HCT116 (cell line): Measurements from ENCODE around the gene TBC1D16.

Experiments
- CTCF ChIP-seq, 3 experiments: fragments of 200-600 bp in 1 of 3; sonication (generic) in 1 of 3; IDR thresholded peaks in 2 of 3; conservative IDR thresholded peaks in 1 of 3; 2 replicates each; pipeline ENCODE4 v1.5.1; 2012 to 2017; ENCODE audit warnings: low read depth in 2 of 3, low read length in 2 of 3, antibody characterized with exemption in 1 of 3, borderline replicate concordance in 1 of 3, control low read depth in 1 of 3, mild to moderate bottlenecking in 1 of 3, mixed read lengths in 1 of 3, mixed run types in 1 of 3, moderate library complexity in 1 of 3; ENCODE audit not compliant: insufficient read depth in 1 of 3
- POLR2A ChIP-seq: IDR thresholded peaks from 2 replicates; pipeline ENCODE4 v1.7.0; 2011; ENCODE audit warnings: borderline replicate concordance; ENCODE audit not compliant: insufficient read depth, insufficient read length; ENCODE audit errors: extremely low read depth
- YY1 ChIP-seq: IDR thresholded peaks from 2 replicates; pipeline ENCODE4 v1.6.1; 2011; ENCODE audit warnings: low read length, low read depth, moderate library complexity, mild to moderate bottlenecking; ENCODE audit not compliant: insufficient replicate concordance; ENCODE audit errors: extremely low read depth

GRCh38 chr17:79996291-79996690 is 39.4 kb downstream of the TBC1D16 start:
- no peak for TF ChIP-seq POLR2A
- TF ChIP-seq CTCF (IDR thresholded peaks at IDR 0.05 in 2 of 3, conservative IDR thresholded peaks at IDR 0.05 in 1 of 3; ENCODE audit: borderline replicate concordance in 1 of 3, insufficient read depth in 1 of 3, low read depth in 2 of 3, low read length in 2 of 3): no peak
- no peak for TF ChIP-seq YY1
